Measurements from ENCODE around the gene AP5B1.

- TF ChIP-seq POLR2AphosphoS5 (IDR thresholded peaks at IDR 0.05) (no peak), POLR2A (IDR thresholded peaks at IDR 0.05) (no peak), EP300 (IDR thresholded peaks at IDR 0.05) (no peak)
Observed at GRCh38 chr11:65736810-65737209, 44.0 kb downstream of the AP5B1 start.
